MM.1S (cell line): ENCODE data around the gene TLR4.

Experiments
- CTCF ChIP-seq: fragments of 300-600 bp; sonication (generic); IDR thresholded peaks from 2 replicates; pipeline ENCODE4 v1.5.1; 2016; ENCODE audit warnings: antibody characterized with exemption, low read length, mixed read lengths
- EZH2phosphoT487 ChIP-seq: fragments of 300-600 bp; sonication (generic); IDR thresholded peaks from 2 replicates; pipeline ENCODE4 v1.6.1; 2018; ENCODE audit warnings: antibody characterized with exemption, low read length

DNA sequence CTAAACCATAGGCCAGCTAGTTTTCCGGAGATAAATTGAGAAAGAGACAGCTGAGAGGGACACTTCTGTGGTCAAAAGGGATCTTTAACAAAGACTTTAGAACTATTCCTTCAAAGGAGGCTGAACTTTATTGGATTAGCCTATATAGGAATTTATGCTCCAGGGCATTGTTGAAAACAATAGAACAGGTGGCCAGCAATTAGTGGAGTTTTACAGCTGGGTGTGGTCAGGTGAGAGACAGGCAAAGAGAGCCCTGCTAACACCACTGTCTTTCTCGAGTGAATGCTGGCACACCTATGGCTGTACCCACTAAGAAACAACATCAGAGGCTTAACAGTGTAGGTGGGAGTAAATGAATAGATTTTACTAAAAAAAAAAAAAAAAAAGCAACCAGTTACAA is 16.7 kb upstream of the TLR4 start:
- TF ChIP-seq CTCF (no peak), EZH2phosphoT487 (no peak)
